ENCODE measurements around the gene LYG2.
"Not testable (repeated sequence)": the region's sequence is repeated elsewhere in the genome, so short reads cannot be mapped to it uniquely, and the experiment has no call there.

The LYG2 gene

DNA sequence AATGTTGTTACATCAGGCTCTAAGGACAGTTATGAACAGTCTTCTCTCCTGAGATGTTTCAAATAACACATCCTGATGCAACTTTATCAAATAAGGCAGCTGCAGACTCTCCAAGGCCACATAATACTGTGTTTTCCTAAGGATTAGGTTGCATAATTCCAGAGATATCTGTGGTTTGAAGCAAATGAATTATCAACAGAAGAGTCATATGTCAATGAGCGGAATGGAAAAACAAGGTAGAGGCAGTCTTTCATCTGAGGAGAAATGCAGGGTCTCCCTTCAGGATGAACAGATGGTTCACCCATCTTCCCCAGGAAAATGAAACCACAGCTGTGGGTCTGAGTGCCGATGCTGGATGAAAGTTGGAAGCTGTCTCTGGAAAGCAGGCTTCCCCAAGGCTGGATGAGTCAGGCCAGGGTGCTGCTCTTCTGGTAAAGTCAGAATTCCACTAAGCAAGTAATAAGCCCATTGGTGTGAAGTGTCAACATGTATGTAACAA lies 23.4 kb upstream of the LYG2 start:
- TF ChIP-seq, protein P1, sequence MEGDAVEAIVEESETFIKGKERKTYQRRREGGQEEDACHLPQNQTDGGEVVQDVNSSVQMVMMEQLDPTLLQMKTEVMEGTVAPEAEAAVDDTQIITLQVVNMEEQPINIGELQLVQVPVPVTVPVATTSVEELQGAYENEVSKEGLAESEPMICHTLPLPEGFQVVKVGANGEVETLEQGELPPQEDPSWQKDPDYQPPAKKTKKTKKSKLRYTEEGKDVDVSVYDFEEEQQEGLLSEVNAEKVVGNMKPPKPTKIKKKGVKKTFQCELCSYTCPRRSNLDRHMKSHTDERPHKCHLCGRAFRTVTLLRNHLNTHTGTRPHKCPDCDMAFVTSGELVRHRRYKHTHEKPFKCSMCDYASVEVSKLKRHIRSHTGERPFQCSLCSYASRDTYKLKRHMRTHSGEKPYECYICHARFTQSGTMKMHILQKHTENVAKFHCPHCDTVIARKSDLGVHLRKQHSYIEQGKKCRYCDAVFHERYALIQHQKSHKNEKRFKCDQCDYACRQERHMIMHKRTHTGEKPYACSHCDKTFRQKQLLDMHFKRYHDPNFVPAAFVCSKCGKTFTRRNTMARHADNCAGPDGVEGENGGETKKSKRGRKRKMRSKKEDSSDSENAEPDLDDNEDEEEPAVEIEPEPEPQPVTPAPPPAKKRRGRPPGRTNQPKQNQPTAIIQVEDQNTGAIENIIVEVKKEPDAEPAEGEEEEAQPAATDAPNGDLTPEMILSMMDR (IDR thresholded peaks at IDR 0.05; ENCODE audit: extremely low read depth, insufficient read depth, missing control alignments) = no peak
- in situ Hi-C loops (cut with MboI; ENCODE audit: low pct_unique_long_range_greater_than_20kb, low sequenced_read_pairs, unreplicated experiment) = no loop called here
- DNase-seq (ENCODE audit: low spot score) = no peak

DNA sequence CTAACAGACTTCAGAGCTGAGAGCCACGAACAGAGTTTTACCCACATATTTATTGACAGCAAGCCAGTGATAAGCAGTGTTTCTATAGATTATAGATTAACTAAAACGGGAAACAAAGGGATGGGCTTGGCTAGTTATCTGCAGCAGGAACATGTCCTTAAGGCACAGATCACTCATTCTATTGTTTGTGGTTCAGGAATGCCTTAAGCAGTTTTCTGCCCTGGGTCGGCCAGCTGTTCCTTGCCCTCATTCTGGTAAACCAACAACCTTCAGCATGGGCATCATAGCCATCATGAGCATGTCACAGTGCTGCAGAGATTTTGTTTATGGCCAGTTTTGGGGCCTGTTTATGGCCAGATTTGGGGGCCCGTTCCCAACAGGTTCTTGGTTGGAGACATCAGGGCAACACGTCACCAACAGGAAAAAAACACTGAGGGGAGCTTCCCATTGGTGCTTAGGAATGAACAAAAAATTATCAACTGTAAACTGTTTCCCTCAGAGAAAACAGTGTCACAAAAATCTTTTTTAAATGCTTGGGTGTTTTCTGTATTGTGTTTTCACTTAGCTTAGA lies 22.8 kb upstream of the LYG2 start:
- DNase-seq (ENCODE audit: low spot score); in situ Hi-C loops (cut with MboI; ENCODE audit: low pct_unique_long_range_greater_than_20kb, low sequenced_read_pairs, unreplicated experiment): not testable (repeated sequence)

DNA sequence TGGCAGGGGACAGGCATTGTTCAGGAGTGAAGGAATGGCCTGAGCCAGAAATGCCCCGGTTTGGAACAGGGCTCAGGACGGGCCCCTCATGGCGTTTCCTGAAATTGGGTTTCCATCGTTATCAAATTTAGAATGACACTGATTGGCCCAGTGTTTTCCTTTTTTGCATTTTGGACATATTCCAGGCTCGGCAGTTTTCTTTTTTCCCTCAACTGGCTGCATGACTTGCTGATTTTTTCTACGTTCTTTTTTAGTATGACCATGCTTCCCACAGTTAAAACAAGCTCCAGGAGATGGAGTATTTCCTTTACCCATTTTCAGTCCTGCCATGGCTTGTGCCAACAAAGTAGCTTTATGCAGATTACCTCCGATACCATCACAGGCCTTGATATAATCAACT lies 20.4 kb upstream of the LYG2 start:
- no peak for DNase-seq (ENCODE audit: low spot score)
- TF ChIP-seq, protein P1 (IDR thresholded peaks at IDR 0.05; ENCODE audit: extremely low read depth, insufficient read depth, missing control alignments) = no peak
- in situ Hi-C loops (cut with MboI; ENCODE audit: low pct_unique_long_range_greater_than_20kb, low sequenced_read_pairs, unreplicated experiment) = no loop called here

GRCh38 chr2:99261242-99261641 lies 5.8 kb upstream of the LYG2 start:
- TF ChIP-seq, protein P1 (IDR thresholded peaks at IDR 0.05; ENCODE audit: extremely low read depth, insufficient read depth, missing control alignments) = no peak
- DNase-seq (ENCODE audit: low spot score) = no peak
- in situ Hi-C loops (cut with MboI; ENCODE audit: low pct_unique_long_range_greater_than_20kb, low sequenced_read_pairs, unreplicated experiment) = no loop called here

DNA sequence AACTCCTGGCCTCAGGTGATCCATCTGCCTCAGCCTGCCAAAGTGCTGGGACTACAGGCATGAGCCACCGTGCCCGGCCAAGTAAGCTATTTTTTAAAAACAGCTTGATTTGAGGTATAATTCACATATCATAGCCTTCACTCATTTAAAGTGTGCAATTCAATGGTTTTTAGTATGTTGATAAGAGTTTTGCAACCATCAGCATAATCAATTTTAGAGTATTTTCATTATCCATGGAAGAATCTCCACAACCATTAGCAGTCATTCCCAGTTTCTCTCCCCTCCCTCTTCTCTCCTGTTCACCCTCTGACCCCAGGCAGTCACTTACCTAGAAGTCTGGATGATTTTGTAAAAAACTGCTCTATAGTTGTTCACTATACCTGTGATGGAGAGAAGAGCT lies 4.7 kb upstream of the LYG2 start:
- TF ChIP-seq, protein P1 (IDR thresholded peaks at IDR 0.05; ENCODE audit: extremely low read depth, insufficient read depth, missing control alignments) = no peak
- in situ Hi-C loops (cut with MboI; ENCODE audit: low pct_unique_long_range_greater_than_20kb, low sequenced_read_pairs, unreplicated experiment) = no loop called here
- DNase-seq (ENCODE audit: low spot score) = no peak

DNA sequence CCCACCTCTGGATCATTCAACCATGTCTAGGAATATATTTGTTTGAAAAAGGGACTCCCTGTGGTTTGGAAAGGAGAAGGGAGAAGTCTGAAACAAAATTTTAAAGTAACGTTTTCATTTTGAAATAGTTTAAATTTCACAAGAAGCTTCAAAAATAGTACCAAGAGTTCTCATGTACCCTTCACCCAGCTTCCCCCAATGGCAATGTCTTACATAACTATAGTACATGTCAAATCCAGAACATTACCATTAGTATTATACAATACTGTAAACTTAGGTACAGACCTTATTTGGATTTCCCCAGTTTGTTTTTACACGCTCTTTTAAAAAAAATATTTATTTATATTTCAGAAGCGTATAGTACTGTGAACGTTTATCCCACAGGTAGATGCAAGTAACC lies 4.0 kb upstream of the LYG2 start:
- TF ChIP-seq, protein P1 (IDR thresholded peaks at IDR 0.05; ENCODE audit: extremely low read depth, insufficient read depth, missing control alignments) = no peak
- no peak for DNase-seq (ENCODE audit: low spot score)
- in situ Hi-C loops (cut with MboI; ENCODE audit: low pct_unique_long_range_greater_than_20kb, low sequenced_read_pairs, unreplicated experiment) = no loop called here

GRCh38 chr2:99256677-99257076 lies 1.2 kb upstream of the LYG2 start:
- no peak for DNase-seq (ENCODE audit: low spot score)
- TF ChIP-seq, protein P1 (IDR thresholded peaks at IDR 0.05; ENCODE audit: extremely low read depth, insufficient read depth, missing control alignments) = no peak
- in situ Hi-C loops (cut with MboI; ENCODE audit: low pct_unique_long_range_greater_than_20kb, low sequenced_read_pairs, unreplicated experiment) = no loop called here
